ENCODE measurements around the gene SLCO2B1. TPM values are rescaled to one million over a fixed set of nuclear protein-coding genes. Genes with fewer than 3 reads are reported as not detected.

The SLCO2B1 gene
- total and polyA plus RNA-seq, 4 donors = 52.7 to 184 (median 135) TPM

DNA sequence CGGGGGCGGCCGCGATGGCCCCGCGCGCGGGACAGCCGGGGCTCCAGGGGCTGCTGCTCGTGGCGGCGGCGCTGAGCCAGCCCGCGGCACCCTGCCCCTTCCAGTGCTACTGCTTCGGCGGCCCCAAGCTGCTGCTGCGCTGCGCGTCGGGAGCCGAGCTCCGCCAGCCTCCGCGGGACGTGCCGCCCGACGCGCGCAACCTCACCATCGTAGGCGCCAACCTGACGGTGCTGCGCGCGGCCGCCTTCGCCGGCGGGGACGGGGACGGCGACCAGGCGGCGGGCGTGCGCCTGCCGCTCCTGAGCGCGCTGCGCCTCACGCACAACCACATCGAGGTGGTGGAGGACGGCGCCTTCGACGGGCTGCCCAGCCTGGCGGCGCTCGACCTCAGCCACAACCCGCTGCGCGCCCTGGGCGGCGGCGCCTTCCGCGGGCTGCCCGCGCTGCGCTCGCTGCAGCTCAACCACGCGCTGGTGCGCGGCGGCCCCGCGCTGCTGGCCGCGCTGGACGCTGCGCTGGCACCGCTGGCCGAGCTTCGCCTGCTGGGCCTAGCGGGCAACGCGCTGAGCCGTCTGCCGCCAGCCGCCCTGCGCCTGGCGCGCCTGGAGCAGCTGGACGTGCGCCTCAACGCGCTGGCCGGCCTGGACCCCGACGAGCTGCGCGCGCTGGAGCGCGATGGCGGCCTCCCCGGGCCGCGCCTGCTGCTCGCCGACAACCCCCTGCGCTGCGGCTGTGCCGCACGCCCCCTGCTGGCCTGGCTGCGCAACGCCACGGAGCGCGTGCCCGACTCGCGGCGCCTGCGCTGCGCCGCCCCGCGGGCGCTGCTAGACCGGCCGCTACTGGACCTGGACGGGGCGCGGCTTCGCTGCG is 90.4 kb downstream of the SLCO2B1 start:
- no peaks in the 10 kb centered on the region for H3K36me3 ChIP-seq (ENCODE audit: control insufficient read depth in 4 of 4, insufficient read depth in 3 of 4, low read depth in 1 of 4, low read length in 3 of 4)
- H3K27ac ChIP-seq (ENCODE audit: low read depth in 1 of 2, low read length in 2 of 2) = no peak overlapping the region
- whole genome bisulfite sequencing = 2% methylated on average over 140 of the region's 140 CpGs
- TF ChIP-seq, protein P1, sequence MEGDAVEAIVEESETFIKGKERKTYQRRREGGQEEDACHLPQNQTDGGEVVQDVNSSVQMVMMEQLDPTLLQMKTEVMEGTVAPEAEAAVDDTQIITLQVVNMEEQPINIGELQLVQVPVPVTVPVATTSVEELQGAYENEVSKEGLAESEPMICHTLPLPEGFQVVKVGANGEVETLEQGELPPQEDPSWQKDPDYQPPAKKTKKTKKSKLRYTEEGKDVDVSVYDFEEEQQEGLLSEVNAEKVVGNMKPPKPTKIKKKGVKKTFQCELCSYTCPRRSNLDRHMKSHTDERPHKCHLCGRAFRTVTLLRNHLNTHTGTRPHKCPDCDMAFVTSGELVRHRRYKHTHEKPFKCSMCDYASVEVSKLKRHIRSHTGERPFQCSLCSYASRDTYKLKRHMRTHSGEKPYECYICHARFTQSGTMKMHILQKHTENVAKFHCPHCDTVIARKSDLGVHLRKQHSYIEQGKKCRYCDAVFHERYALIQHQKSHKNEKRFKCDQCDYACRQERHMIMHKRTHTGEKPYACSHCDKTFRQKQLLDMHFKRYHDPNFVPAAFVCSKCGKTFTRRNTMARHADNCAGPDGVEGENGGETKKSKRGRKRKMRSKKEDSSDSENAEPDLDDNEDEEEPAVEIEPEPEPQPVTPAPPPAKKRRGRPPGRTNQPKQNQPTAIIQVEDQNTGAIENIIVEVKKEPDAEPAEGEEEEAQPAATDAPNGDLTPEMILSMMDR (IDR thresholded peaks at IDR 0.05; ENCODE audit: low read depth, low read length, missing input control) = peak; percentile 99
- TF ChIP-seq HNF4A (conservative IDR thresholded peaks at IDR 0.05) = no peak
- TF ChIP-seq RAD21 (IDR thresholded peaks at IDR 0.05) = peak; percentile 24 to 57
- TF ChIP-seq, protein P2, sequence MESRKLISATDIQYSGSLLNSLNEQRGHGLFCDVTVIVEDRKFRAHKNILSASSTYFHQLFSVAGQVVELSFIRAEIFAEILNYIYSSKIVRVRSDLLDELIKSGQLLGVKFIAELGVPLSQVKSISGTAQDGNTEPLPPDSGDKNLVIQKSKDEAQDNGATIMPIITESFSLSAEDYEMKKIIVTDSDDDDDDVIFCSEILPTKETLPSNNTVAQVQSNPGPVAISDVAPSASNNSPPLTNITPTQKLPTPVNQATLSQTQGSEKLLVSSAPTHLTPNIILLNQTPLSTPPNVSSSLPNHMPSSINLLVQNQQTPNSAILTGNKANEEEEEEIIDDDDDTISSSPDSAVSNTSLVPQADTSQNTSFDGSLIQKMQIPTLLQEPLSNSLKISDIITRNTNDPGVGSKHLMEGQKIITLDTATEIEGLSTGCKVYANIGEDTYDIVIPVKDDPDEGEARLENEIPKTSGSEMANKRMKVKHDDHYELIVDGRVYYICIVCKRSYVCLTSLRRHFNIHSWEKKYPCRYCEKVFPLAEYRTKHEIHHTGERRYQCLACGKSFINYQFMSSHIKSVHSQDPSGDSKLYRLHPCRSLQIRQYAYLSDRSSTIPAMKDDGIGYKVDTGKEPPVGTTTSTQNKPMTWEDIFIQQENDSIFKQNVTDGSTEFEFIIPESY (IDR thresholded peaks at IDR 0.05) = no peak
- no peak for TF ChIP-seq SP1 (IDR thresholded peaks at IDR 0.05)
- H3K9me3 ChIP-seq (ENCODE audit: control insufficient read depth in 4 of 4, low read length in 3 of 4) = peaks cover 0 to 5% (median 0%) of the 10 kb centered on the region in 4 donors
- no peak overlapping the region for H3K9ac ChIP-seq (ENCODE audit: low read depth in 1 of 2, low read length in 2 of 2)
- H3K27me3 ChIP-seq (ENCODE audit: control insufficient read depth in 4 of 4, insufficient read depth in 4 of 4, low read length in 3 of 4) = peaks cover 0 to 11% (median 5%) of the 10 kb centered on the region in 4 donors
- peaks cover 4 to 23% (median 16%) of the 10 kb centered on the region in 4 donors for H3K4me1 ChIP-seq (ENCODE audit: control insufficient read depth in 4 of 4, insufficient read depth in 4 of 4, low read length in 3 of 4)
- DNase-seq (ENCODE audit: low spot score) = peak; percentile 89
- peak overlapping the region; percentile 21 to 55 (median 52) for H3K4me3 ChIP-seq (ENCODE audit: low read depth in 1 of 3, low read length in 3 of 3)

GRCh38 chr11:75241906-75242644 is 91.2 kb downstream of the SLCO2B1 start:
- H3K4me1 ChIP-seq (ENCODE audit: control insufficient read depth in 4 of 4, insufficient read depth in 4 of 4, low read length in 3 of 4) = peaks cover 4 to 23% (median 16%) of the 10 kb centered on the region in 4 donors
- no peak overlapping the region for H3K9ac ChIP-seq (ENCODE audit: low read depth in 1 of 2, low read length in 2 of 2)
- H3K27ac ChIP-seq (ENCODE audit: low read depth in 1 of 2, low read length in 2 of 2) = no peak overlapping the region
- H3K36me3 ChIP-seq (ENCODE audit: control insufficient read depth in 4 of 4, insufficient read depth in 3 of 4, low read depth in 1 of 4, low read length in 3 of 4) = no peaks in the 10 kb centered on the region
- H3K4me3 ChIP-seq (ENCODE audit: low read depth in 1 of 3, low read length in 3 of 3) = peak overlapping the region in 1 of 3 donors; percentile 55
- no peak for TF ChIP-seq TAF1 (conservative IDR thresholded peaks at IDR 0.05)
- TF ChIP-seq GABPA (IDR thresholded peaks at IDR 0.05 in 1 of 2, conservative IDR thresholded peaks at IDR 0.05 in 1 of 2) = no peak
- TF ChIP-seq SP1 (IDR thresholded peaks at IDR 0.05) = no peak
- no peak for TF ChIP-seq REST (IDR thresholded peaks at IDR 0.05)
- WGBS = 8% methylated on average over 72 of the region's 72 CpGs
- no peak for DNase-seq (ENCODE audit: low spot score)
- peaks cover 0 to 5% (median 0%) of the 10 kb centered on the region in 4 donors for H3K9me3 ChIP-seq (ENCODE audit: control insufficient read depth in 4 of 4, low read length in 3 of 4)
- peaks cover 0 to 11% (median 5%) of the 10 kb centered on the region in 4 donors for H3K27me3 ChIP-seq (ENCODE audit: control insufficient read depth in 4 of 4, insufficient read depth in 4 of 4, low read length in 3 of 4)

Measured in liver (tissue), 9 donors.